AG08395 (cell line): ENCODE results near the gene EXOSC5.
A peak's percentile ranks its signal among the peaks of the same experiment; 100 is the strongest.
"Not testable (repeated sequence)": the region's sequence is repeated elsewhere in the genome, so short reads cannot be mapped to it uniquely, and the experiment has no call there.

ENCODE experiments used
- DNase-seq: peaks from one replicate; pipeline ENCODE4 v3.0.0; 2012; ENCODE audit warnings: mixed read lengths, low spot score

Gene EXOSC5

GRCh38 chr19:41405776-41406175 lies 8.6 kb upstream of the EXOSC5 start:
- DNase-seq: no peak

DNA sequence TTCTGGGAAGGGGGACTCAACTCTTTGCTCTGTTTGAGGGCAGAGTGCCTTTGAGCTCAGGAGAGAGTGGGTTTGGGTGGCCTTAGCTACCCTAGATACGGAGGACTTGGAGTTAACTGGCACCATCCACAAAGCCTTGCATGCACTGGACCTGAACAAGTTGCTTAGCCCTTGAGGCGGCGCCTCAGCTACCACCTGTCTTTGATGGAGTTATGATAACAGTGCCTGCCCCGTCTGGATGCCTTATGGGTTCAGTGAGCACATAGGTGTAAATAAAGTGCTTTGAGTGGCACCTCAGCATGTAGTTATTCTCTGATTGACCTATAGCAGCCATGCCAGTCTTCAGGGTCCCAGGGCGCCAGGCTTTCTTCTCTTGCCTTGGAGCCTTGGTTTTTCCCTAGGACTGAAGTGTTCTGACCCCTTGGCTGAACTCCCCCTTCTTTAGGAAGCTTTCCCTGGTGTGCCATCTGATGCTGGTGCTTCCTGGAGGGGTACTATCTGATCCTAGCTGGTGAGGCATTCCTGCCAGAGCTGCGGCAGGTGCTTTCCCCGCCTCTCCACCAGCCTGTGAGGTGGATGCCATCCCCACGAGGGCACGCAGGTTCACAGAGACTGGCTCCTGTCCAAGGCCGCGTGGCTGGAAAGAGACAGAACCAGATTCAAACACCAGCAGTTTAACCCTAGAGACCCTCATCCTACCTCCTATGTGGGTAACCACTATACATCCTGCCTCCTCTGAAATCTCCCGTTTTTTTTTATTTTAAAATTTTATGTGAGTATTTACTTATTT lies 6.2 kb upstream of the EXOSC5 start:
- no peak for DNase-seq

GRCh38 chr19:41402010-41402409 lies 4.9 kb upstream of the EXOSC5 start:
- DNase-seq: no peak

- no peak for DNase-seq
Measured at GRCh38 chr19:41401483-41401882, 4.3 kb upstream of the EXOSC5 start.

DNA sequence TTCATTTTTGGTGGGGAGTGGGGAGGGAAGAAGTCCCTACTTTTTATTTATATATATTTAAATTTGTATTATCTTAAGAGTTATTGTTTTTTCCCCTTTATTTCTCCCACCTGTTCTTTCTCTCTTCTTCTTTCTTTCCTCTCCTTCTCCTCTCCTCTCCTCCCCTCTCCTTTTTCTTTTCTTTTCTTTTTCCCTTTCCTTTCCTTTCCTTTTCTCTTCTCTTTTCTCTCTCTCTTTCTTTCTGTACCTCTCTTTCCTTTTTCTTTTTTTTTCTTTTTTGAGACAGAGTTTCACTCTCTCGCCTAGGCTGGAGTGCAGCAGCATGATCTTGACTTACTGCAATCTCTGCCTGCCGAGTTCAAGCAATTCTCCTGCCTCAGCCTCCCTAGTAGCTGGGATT lies 2.4 kb upstream of the EXOSC5 start:
- DNase-seq: no peak

DNA sequence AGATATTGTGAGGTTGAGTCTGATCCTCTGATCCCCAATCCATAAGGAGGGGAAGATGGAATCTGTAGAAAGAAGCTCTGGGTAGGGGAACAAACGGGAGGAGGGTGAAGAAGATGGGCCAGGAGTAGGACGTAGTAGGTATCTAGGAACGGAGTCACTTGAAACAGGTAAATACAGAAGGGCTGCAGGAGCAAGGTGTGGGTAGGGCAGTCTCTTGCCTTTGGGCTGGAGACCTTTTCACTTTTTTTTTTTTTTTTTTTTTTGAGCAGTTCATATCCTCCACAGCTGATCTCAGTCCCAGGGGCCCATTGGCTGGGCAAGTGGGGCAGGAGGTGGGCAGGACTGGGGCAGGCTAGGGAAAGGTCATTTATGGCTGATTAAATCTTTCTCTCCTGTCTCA lies 1.9 kb upstream of the EXOSC5 start:
- no peak for DNase-seq

DNA sequence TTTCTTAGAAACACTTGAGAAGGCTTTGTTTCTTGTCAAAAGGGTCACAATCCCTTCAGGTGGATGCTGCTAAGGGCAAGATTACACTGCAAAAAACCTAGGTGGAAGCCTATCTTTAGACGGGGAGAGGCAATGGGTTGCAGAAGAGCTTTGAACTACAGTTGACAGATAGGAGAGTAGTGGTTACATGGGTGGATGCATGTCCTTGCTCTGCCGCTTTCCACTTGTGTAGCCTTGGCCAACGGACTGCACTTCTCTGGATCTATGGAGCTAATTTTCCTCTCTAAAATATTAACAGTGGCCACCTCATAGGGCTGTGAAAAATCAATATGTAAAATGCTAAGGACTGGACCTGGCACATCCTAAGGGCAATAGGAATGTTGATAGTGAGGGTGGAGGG lies 1.4 kb upstream of the EXOSC5 start:
- DNase-seq: no peak

GRCh38 chr19:41398050-41398418 lies 875 bp upstream of the EXOSC5 start:
- no peak for DNase-seq

DNA sequence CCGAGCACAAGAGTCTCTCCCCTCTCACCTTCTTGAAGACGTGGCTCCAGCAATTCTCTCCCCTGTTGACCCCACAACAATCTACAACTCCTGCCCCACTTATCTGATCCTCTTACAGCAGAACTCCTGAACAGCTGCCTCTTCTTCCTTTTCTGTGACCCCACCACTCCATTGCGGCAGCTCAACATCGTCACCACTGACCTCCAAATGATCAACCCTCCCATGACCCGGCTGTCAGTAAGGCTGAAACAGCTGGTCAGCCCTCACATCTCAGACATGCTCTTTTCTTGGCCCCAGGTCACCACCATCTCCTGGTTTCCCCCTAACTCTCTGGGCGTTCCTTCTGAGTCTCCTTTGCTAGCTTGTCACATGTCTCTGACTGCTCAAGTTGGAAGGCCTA lies 1.8 kb downstream of the EXOSC5 start:
- DNase-seq: no peak

DNA sequence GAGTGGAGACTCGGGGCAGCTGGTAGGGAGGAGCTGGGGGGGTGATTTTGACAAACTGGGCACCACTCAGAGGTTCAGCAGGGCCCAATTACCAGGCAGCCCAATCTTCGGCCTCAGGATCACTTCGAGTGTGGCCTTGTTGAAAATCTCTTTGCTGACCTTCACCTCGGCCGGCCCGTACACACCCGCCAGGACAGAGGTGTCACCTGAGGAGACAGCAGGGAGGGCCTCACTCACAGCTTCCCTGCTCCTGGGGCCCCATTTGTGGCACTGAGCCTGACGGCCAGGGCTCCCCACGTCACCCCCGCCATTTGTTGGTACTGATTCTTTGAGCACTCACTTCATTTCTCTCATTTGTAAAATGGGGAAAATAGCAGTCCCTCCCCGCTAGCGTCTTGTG lies 4.4 kb downstream of the EXOSC5 start:
- no peak for DNase-seq

DNA sequence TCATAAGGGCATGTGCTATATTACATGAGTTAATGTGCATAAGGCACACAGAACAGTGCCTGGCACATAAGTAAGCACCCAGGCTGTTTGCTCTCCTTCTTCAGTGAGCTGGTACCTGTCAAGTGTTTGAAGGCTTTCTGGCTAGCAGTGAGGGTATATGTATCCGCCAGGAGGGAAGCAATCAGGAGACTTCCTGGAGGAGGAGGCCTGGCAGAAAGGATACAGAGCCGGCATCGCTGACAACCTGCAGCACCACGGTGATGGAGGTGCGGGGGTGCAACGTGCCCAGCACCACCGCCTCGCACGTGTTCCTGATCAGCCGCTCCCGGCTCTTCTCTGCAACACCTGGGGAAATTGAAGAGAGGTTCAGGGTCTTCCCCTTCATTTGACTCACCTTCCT lies 5.5 kb downstream of the EXOSC5 start:
- no peak for DNase-seq

DNA sequence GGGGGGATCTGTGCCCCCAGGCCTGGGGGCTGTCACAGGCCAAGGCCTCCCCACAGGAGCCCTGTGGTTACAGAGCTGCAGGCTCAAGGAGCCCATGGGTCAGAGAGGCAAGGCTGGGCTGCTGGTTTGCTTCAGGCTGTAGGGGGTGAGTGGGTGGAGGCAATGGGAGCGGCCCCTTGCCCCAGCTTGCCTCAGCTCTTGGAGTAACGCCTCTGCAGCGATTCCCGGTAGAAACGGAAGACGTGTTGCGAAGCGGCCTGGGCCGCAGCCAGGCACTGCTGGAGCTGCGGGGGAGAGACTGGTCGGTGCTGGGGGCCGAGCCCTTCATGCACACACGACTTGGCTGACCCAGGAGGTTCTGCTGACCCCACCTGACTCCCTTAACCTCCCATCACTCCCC lies 10.7 kb downstream of the EXOSC5 start:
- DNase-seq: no peak

DNA sequence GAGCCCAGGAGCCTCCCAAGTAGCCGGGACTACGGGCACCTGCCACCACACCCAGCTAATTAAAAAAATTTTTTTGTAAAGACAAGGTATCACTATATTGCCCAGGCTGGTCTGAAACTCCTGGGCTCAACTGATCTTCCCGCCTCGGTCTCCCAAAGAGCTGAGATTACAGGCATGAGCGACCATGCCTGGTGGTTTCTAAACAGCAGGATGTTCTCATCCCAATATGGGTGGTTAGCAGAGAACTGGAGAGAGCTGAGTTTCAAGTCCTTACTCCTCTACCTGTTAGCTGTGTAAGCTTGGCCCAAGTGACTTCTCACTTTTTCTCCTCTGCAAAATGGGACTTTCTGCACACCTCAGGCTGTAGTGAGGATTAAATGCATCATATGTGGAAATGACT lies 12.8 kb downstream of the EXOSC5 start:
- no peak for DNase-seq

GRCh38 chr19:41381536-41381935 lies 15.6 kb downstream of the EXOSC5 start:
- DNase-seq: not testable (repeated sequence)

- DNase-seq: no peak
Measured at GRCh38 chr19:41377977-41378709, 19.0 kb downstream of the EXOSC5 start.

GRCh38 chr19:41376998-41377365 lies 20.2 kb downstream of the EXOSC5 start:
- no peak for DNase-seq

DNA sequence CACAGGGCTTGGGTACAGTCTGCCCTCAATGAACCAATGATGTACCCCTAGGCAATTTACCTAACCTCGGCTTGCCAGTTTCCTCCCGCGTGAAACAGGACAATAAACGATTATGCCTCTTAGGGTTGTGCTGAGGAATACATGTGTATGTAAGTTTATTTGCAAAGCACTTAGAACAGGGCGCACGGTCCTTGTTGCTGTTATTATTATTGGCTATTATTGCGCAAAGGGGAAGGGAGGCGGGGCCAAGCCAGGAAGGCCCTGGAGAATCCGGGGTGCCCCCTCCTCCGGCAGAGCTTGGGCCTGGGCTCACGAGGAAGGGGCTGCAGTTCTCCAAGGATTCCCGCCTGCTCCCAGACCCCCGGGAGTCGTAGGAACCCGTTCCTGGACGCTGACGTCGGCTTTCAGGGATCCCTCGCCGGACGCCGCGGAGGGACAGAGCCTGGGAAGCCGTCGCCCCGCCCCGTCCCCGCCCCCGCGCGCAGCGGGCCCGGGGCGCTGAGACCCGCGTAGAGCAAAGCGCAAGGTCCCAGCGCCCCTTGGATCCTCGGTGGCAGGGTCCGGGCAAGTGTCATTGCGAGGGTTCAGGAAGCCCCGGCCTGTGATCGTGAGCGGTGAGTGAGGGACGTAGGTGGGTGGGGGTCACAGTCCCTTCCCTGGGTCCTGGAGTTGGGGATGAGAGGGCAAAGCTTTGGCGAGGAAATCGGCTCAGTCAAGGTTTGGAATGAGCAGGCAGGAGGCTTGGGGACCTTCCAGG lies 20.7 kb downstream of the EXOSC5 start, which contains the start of gene TMEM91:
TMEM91 (plus strand) TSS at position 293 of the 757 bp plus-strand sequence. CDS start 1,777 bp downstream, outside the sequence.
- DNase-seq: no peak

DNA sequence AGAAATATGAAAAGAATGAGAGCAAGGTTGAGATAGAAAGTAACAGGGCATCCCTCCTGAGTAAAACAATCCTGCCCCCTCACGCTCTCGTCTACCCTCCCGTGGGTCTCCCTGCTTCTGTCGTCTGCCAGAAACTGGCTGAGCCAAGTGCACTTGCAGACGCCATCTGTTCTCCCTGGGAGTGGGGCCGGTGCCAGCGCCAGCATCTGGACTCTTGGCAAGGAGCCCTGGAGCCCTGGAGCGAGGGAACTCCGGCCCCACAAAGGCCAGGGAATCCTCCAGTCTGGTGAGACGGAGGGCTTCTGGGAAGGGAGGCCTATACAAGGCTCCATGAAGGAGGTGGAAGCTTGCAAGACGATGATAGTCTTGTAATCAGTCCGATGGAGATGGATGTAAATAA lies 23.2 kb downstream of the EXOSC5 start:
- DNase-seq: peak; percentile 84

- DNase-seq: no peak
Measured at GRCh38 chr19:41372501-41372900, 24.7 kb downstream of the EXOSC5 start.

DNA sequence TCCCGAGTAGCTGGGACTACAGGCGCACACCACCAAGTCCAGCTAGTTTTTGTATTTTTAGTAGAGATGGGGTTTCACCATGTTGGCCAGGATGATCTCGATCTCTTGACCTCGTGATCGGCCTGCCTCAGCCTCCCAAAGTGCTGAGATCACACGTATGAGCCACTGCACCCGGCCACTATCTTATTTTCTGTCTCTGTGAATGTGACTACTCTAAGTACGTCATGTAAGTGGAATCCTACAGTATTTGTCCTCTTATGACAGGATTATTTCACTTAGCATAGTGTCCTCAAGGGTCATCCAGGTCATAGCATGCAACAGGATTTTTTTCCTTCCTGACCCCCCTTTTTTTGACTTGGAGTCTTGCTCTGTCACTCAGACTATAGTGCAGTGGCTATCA lies 25.6 kb downstream of the EXOSC5 start:
- DNase-seq: no peak

DNA sequence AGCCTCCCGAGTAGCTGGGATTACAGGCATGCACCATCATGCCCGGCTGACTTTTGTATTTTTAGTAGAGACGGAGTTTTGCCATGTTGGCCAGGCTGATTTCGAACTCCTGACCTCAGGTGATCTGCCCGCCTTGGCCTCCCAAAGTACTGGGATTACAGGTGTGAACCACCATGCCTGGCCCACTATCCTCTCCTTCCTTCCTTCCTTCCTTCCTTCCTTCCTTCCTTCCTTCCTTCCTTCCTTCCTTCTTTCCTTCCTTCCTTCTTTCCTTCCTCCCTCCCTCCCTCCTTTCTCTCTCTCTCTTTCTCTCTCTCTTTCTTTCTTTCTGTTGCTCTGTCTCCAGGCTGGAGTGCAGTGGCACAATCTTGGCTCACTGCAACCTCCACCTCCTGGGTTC lies 26.0 kb downstream of the EXOSC5 start:
- DNase-seq: not testable (repeated sequence)

DNA sequence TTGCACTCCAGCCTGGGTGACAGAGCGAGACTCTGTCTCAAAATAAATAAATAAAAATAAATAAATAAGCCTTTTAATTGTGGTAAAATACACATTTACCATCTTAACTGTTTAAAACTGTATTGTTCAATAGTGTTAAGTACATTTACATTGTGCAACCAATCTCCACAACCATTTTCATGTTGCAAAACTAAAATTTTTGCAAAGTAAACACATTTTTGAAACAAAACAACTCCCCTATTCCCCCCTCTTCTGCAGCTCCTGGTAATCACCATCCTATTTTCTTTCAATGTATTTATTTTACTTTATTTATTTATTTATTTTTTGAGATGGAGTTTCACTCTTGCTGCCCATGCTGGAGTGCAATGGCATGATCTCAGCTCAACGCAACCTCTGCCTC lies 27.4 kb downstream of the EXOSC5 start:
- DNase-seq: no peak

GRCh38 chr19:41367848-41368301 lies 29.3 kb downstream of the EXOSC5 start:
- peak; percentile 67 for DNase-seq
